Measurements from ENCODE around the gene PLAAT2.
"Not testable (repeated sequence)": the region's sequence is repeated elsewhere in the genome, so short reads cannot be mapped to it uniquely, and the experiment has no call there.

The PLAAT2 gene

GRCh38 chr11:63547061-63547460 lies 16.1 kb downstream of the PLAAT2 start:
- no peak for DNase-seq

- DNase-seq, result no peak
Measured at GRCh38 chr11:63543711-63544110, 19.5 kb downstream of the PLAAT2 start.

GRCh38 chr11:63542506-63542905 lies 20.7 kb downstream of the PLAAT2 start:
- not testable (repeated sequence) for DNase-seq

- DNase-seq, result peak; percentile 69
Measured at GRCh38 chr11:63537293-63538101, 25.7 kb downstream of the PLAAT2 start.

- DNase-seq, result peak; percentile 43
Measured at GRCh38 chr11:63536669-63537292, 26.4 kb downstream of the PLAAT2 start, which contains the start of gene PLAAT4. PLAAT4 (plus strand) TSS chr11:63536808; CDS start chr11:63536869, 61 bp downstream.

GRCh38 chr11:63535734-63536133 lies 27.4 kb downstream of the PLAAT2 start:
- DNase-seq, result no peak

- no peak for DNase-seq
Measured at GRCh38 chr11:63534895-63535461, 28.2 kb downstream of the PLAAT2 start.

- no peak for DNase-seq
Measured at GRCh38 chr11:63534076-63534475, 29.1 kb downstream of the PLAAT2 start.

- DNase-seq, result no peak
Measured at GRCh38 chr11:63532799-63533475, 30.2 kb downstream of the PLAAT2 start.

GRCh38 chr11:63532117-63532516 lies 31.1 kb downstream of the PLAAT2 start:
- no peak for DNase-seq

- peak; percentile 79 for DNase-seq
Measured at GRCh38 chr11:63531074-63531792, 31.9 kb downstream of the PLAAT2 start.

- DNase-seq, result no peak
Measured at GRCh38 chr11:63530021-63530420, 33.2 kb downstream of the PLAAT2 start.

- not testable (repeated sequence) for DNase-seq
Measured at GRCh38 chr11:63529373-63529772, 33.8 kb downstream of the PLAAT2 start.

GRCh38 chr11:63528729-63529278 lies 34.4 kb downstream of the PLAAT2 start:
- DNase-seq, result not testable (repeated sequence)

- not testable (repeated sequence) for DNase-seq
Measured at GRCh38 chr11:63528156-63528555, 35.0 kb downstream of the PLAAT2 start.

GRCh38 chr11:63527667-63528066 lies 35.5 kb downstream of the PLAAT2 start:
- no peak for DNase-seq

- no peak for DNase-seq
Measured at GRCh38 chr11:63523151-63523550, 40.0 kb downstream of the PLAAT2 start.

GRCh38 chr11:63521896-63522295 lies 41.3 kb downstream of the PLAAT2 start:
- DNase-seq, result no peak

GRCh38 chr11:63520606-63521170 lies 42.5 kb downstream of the PLAAT2 start:
- no peak for DNase-seq

GRCh38 chr11:63518548-63518947 lies 44.6 kb downstream of the PLAAT2 start:
- peak; percentile 33 for DNase-seq

- no peak for DNase-seq
Measured at GRCh38 chr11:63517156-63517555, 46.0 kb downstream of the PLAAT2 start.

- no peak for DNase-seq
Measured at GRCh38 chr11:63516109-63516508, 47.1 kb downstream of the PLAAT2 start.

All from fibroblast of upper back skin (primary cell).